H1 (cell line): ENCODE measurements around the gene ARHGAP26.

Experiments
- CHD2 ChIP-seq: IDR thresholded peaks from 2 replicates; pipeline ENCODE4 v1.6.1; 2012; ENCODE audit warnings: low read length, improper control_type of control experiment
- CTCF ChIP-seq, 3 experiments: IDR thresholded peaks; 1 replicate in 2 of 3; 2 replicates in 1 of 3; pipeline versions ENCODE4 v1.5.1 to v1.6.1; 2011; ENCODE audit warnings: low read length in 3 of 3, mild to moderate bottlenecking in 3 of 3, inconsistent platforms in 2 of 3, low read depth in 1 of 3, moderate library complexity in 1 of 3; ENCODE audit not compliant: insufficient read depth in 1 of 3; ENCODE audit errors: control extremely low read depth in 1 of 3
- EGR1 ChIP-seq: IDR thresholded peaks from 2 replicates; pipeline ENCODE4 v1.6.1; 2011; ENCODE audit warnings: low read depth, low read length, borderline replicate concordance
- EZH2 ChIP-seq: fragments of 200-600 bp; sonication (generic); IDR thresholded peaks from 2 replicates; pipeline ENCODE4 v1.7.1; 2012; ENCODE audit warnings: low read depth, mild to moderate bottlenecking, moderate library complexity, low read length, inconsistent platforms; ENCODE audit not compliant: severe bottlenecking
- HDAC2 ChIP-seq, 2 experiments: fragments of 300-600 bp in 1 of 2; sonication (generic) in 1 of 2; IDR thresholded peaks; 2 replicates each; pipeline ENCODE4 v1.6.1; 2011 to 2012; ENCODE audit warnings: low read depth in 2 of 2, low read length in 2 of 2, mild to moderate bottlenecking in 2 of 2, moderate library complexity in 2 of 2, borderline replicate concordance in 1 of 2, inconsistent platforms in 1 of 2
- NRF1 ChIP-seq: IDR thresholded peaks from 2 replicates; pipeline ENCODE4 v1.6.1; 2011; ENCODE audit warnings: mild to moderate bottlenecking, low read depth, low read length, improper control_type of control experiment
- POLR2A ChIP-seq, 2 experiments: IDR thresholded peaks; 1 replicate in 1 of 2; 2 replicates in 1 of 2; pipeline ENCODE4 v1.6.1; 2011; ENCODE audit warnings: low read depth in 2 of 2, low read length in 2 of 2, mild to moderate bottlenecking in 2 of 2; ENCODE audit errors: control extremely low read depth in 1 of 2
- SUZ12 ChIP-seq: fragments of 200-600 bp; sonication (generic); IDR thresholded peaks from 2 replicates; pipeline ENCODE4 v1.6.1; 2012; ENCODE audit warnings: mild to moderate bottlenecking, inconsistent platforms, low read length, moderate library complexity, mixed read lengths
- YY1 ChIP-seq: IDR thresholded peaks from 2 replicates; pipeline ENCODE4 v1.6.1; 2011; ENCODE audit warnings: low read depth, mild to moderate bottlenecking, low read length
- ZNF274 ChIP-seq: IDR thresholded peaks from 2 replicates; pipeline ENCODE4 v1.7.0; 2012; ENCODE audit warnings: low read length, borderline replicate concordance; ENCODE audit errors: extremely low read depth

- no peak for TF ChIP-seq NRF1
- TF ChIP-seq ZNF274 = no peak
- no peak for TF ChIP-seq HDAC2 (IDR thresholded peaks at IDR 0.05; ENCODE audit: borderline replicate concordance in 1 of 2, low read depth in 2 of 2, low read length in 2 of 2)
- TF ChIP-seq POLR2A (IDR thresholded peaks at IDR 0.05; ENCODE audit: control extremely low read depth in 1 of 2, low read depth in 2 of 2, low read length in 2 of 2) = no peak
- TF ChIP-seq SUZ12 = no peak
- no peak for TF ChIP-seq YY1
- TF ChIP-seq EGR1 = no peak
- no peak for TF ChIP-seq CTCF (IDR thresholded peaks at IDR 0.05; ENCODE audit: control extremely low read depth in 1 of 3, insufficient read depth in 1 of 3, low read depth in 1 of 3, low read length in 3 of 3)
- TF ChIP-seq CHD2 = no peak
- no peak for TF ChIP-seq EZH2
These were observed 172.7 kb downstream of the ARHGAP26 start for GRCh38 chr5:142942901-142943300.
